ENCODE data around the gene PDE4D.

The PDE4D gene

GRCh38 chr5:58927181-58927580, 966.3 kb downstream of the PDE4D start:
- Histone ChIP-seq H3K36me3 (ENCODE audit: control insufficient read depth in 1 of 2, insufficient read depth in 2 of 2, low read length in 2 of 2) (no peaks in the 10 kb centered on the region), H3K27ac (ENCODE audit: low read length) (no peak overlapping the region), H3K27me3 (ENCODE audit: low read depth, low read length) (no peaks in the 10 kb centered on the region), H3K9me3 (ENCODE audit: control insufficient read depth in 1 of 2, low read length in 2 of 2) (no peaks in the 10 kb centered on the region), H3K4me3 (ENCODE audit: low read depth in 1 of 2, low read length in 2 of 2) (no peak overlapping the region), H3K4me1 (ENCODE audit: control insufficient read depth in 1 of 2, insufficient read depth in 2 of 2, low read length in 2 of 2) (no peaks in the 10 kb centered on the region)

- H3K27ac ChIP-seq (ENCODE audit: low read length), result no peak overlapping the region
- H3K9me3 ChIP-seq (ENCODE audit: control insufficient read depth in 1 of 2, low read length in 2 of 2), result no peaks in the 10 kb centered on the region
- H3K36me3 ChIP-seq (ENCODE audit: control insufficient read depth in 1 of 2, insufficient read depth in 2 of 2, low read length in 2 of 2), result no peaks in the 10 kb centered on the region
- H3K4me3 ChIP-seq (ENCODE audit: low read depth in 1 of 2, low read length in 2 of 2), result no peak overlapping the region
- no peaks in the 10 kb centered on the region for H3K4me1 ChIP-seq (ENCODE audit: control insufficient read depth in 1 of 2, insufficient read depth in 2 of 2, low read length in 2 of 2)
- no peaks in the 10 kb centered on the region for H3K27me3 ChIP-seq (ENCODE audit: low read depth, low read length)
These were observed 967.0 kb downstream of the PDE4D start for GRCh38 chr5:58926541-58926935.

GRCh38 chr5:58925627-58926540, 967.6 kb downstream of the PDE4D start:
- Histone ChIP-seq H3K36me3 (ENCODE audit: control insufficient read depth in 1 of 2, insufficient read depth in 2 of 2, low read length in 2 of 2) (no peaks in the 10 kb centered on the region), H3K27ac (ENCODE audit: low read length) (no peak overlapping the region), H3K4me3 (ENCODE audit: low read depth in 1 of 2, low read length in 2 of 2) (no peak overlapping the region), H3K4me1 (ENCODE audit: control insufficient read depth in 1 of 2, insufficient read depth in 2 of 2, low read length in 2 of 2) (no peaks in the 10 kb centered on the region), H3K9me3 (ENCODE audit: control insufficient read depth in 1 of 2, low read length in 2 of 2) (no peaks in the 10 kb centered on the region), H3K27me3 (ENCODE audit: low read depth, low read length) (no peaks in the 10 kb centered on the region)

- H3K4me3 ChIP-seq (ENCODE audit: low read depth in 1 of 2, low read length in 2 of 2), result no peak overlapping the region
- H3K27ac ChIP-seq (ENCODE audit: low read length), result no peak overlapping the region
- no peaks in the 10 kb centered on the region for H3K36me3 ChIP-seq (ENCODE audit: control insufficient read depth in 1 of 2, insufficient read depth in 2 of 2, low read length in 2 of 2)
- H3K27me3 ChIP-seq (ENCODE audit: low read depth, low read length), result no peaks in the 10 kb centered on the region
- no peaks in the 10 kb centered on the region for H3K4me1 ChIP-seq (ENCODE audit: control insufficient read depth in 1 of 2, insufficient read depth in 2 of 2, low read length in 2 of 2)
- no peaks in the 10 kb centered on the region for H3K9me3 ChIP-seq (ENCODE audit: control insufficient read depth in 1 of 2, low read length in 2 of 2)
These were observed 969.2 kb downstream of the PDE4D start for GRCh38 chr5:58924306-58924705.

GRCh38 chr5:58923355-58923754, 970.2 kb downstream of the PDE4D start:
- no peaks in the 10 kb centered on the region for H3K27me3 ChIP-seq (ENCODE audit: low read depth, low read length)
- H3K9me3 ChIP-seq (ENCODE audit: control insufficient read depth in 1 of 2, low read length in 2 of 2), result no peaks in the 10 kb centered on the region
- H3K27ac ChIP-seq (ENCODE audit: low read length), result no peak overlapping the region
- no peaks in the 10 kb centered on the region for H3K36me3 ChIP-seq (ENCODE audit: control insufficient read depth in 1 of 2, insufficient read depth in 2 of 2, low read length in 2 of 2)
- no peaks in the 10 kb centered on the region for H3K4me1 ChIP-seq (ENCODE audit: control insufficient read depth in 1 of 2, insufficient read depth in 2 of 2, low read length in 2 of 2)
- H3K4me3 ChIP-seq (ENCODE audit: low read depth in 1 of 2, low read length in 2 of 2), result no peak overlapping the region

- Histone ChIP-seq H3K27ac (ENCODE audit: low read length) (no peak overlapping the region), H3K4me3 (ENCODE audit: low read depth in 1 of 2, low read length in 2 of 2) (no peak overlapping the region), H3K4me1 (ENCODE audit: control insufficient read depth in 1 of 2, insufficient read depth in 2 of 2, low read length in 2 of 2) (no peaks in the 10 kb centered on the region), H3K27me3 (ENCODE audit: low read depth, low read length) (no peaks in the 10 kb centered on the region), H3K9me3 (ENCODE audit: control insufficient read depth in 1 of 2, low read length in 2 of 2) (no peaks in the 10 kb centered on the region), H3K36me3 (ENCODE audit: control insufficient read depth in 1 of 2, insufficient read depth in 2 of 2, low read length in 2 of 2) (no peaks in the 10 kb centered on the region)
These were observed 970.9 kb downstream of the PDE4D start for GRCh38 chr5:58922461-58923171.

- H3K4me1 ChIP-seq (ENCODE audit: control insufficient read depth in 1 of 2, insufficient read depth in 2 of 2, low read length in 2 of 2), result no peaks in the 10 kb centered on the region
- no peaks in the 10 kb centered on the region for H3K36me3 ChIP-seq (ENCODE audit: control insufficient read depth in 1 of 2, insufficient read depth in 2 of 2, low read length in 2 of 2)
- H3K27ac ChIP-seq (ENCODE audit: low read length), result no peak overlapping the region
- no peak overlapping the region for H3K4me3 ChIP-seq (ENCODE audit: low read depth in 1 of 2, low read length in 2 of 2)
- no peaks in the 10 kb centered on the region for H3K9me3 ChIP-seq (ENCODE audit: control insufficient read depth in 1 of 2, low read length in 2 of 2)
- no peaks in the 10 kb centered on the region for H3K27me3 ChIP-seq (ENCODE audit: low read depth, low read length)
These were observed 972.4 kb downstream of the PDE4D start for GRCh38 chr5:58921159-58921558.

GRCh38 chr5:58919833-58920232, 973.7 kb downstream of the PDE4D start:
- H3K27ac ChIP-seq (ENCODE audit: low read length), result no peak overlapping the region

More at GRCh38 chr5:58919833-58920232, 973.7 kb downstream of the PDE4D start:
- Histone ChIP-seq H3K27me3 (ENCODE audit: low read depth, low read length) (no peaks in the 10 kb centered on the region), H3K4me3 (ENCODE audit: low read depth in 1 of 2, low read length in 2 of 2) (no peak overlapping the region), H3K36me3 (ENCODE audit: control insufficient read depth in 1 of 2, insufficient read depth in 2 of 2, low read length in 2 of 2) (no peaks in the 10 kb centered on the region), H3K9me3 (ENCODE audit: control insufficient read depth in 1 of 2, low read length in 2 of 2) (no peaks in the 10 kb centered on the region), H3K4me1 (ENCODE audit: control insufficient read depth in 1 of 2, insufficient read depth in 2 of 2, low read length in 2 of 2) (no peaks in the 10 kb centered on the region)
